Measurements from ENCODE around the gene UBQLN4. TPM values are rescaled to one million over a fixed set of nuclear protein-coding genes. Genes with fewer than 3 reads are reported as not detected.

The UBQLN4 gene
- total RNA-seq, 1 donor from 2014 or later: 33.9 TPM

GRCh38 chr1:155993595-155993994, 60.0 kb downstream of the UBQLN4 start:
- no peak for DNase-seq
- no peak for ATAC-seq
- intact Hi-C loops (cut with micrococcal nuclease): no loop called here

GRCh38 chr1:155990005-155990739, 63.4 kb downstream of the UBQLN4 start:
- no peak for DNase-seq
- peak; percentile 55 for ATAC-seq
- intact Hi-C loops (cut with micrococcal nuclease): no loop called here

- DNase-seq: peak; percentile 81
- peak; percentile 91 for ATAC-seq
- intact Hi-C loops (cut with micrococcal nuclease): no loop called here
These were observed 64.2 kb downstream of the UBQLN4 start for GRCh38 chr1:155989242-155990004.

Other genes with a start within 250 kb of the UBQLN4 start
- 20.3 TPM for gene GON4L, start 196.6 kb downstream of the UBQLN4 start, total RNA-seq
- 6.6 TPM for gene SYT11, start 194.2 kb downstream of the UBQLN4 start, total RNA-seq
- gene RIT1, start 142.4 kb downstream of the UBQLN4 start, total RNA-seq: 18.7 TPM
- 22.6 TPM for gene KHDC4, start 119.4 kb downstream of the UBQLN4 start, total RNA-seq
- gene RXFP4, start 112.2 kb downstream of the UBQLN4 start, total RNA-seq: not detected
- 61.2 TPM for gene ARHGEF2, start 75.3 kb downstream of the UBQLN4 start, total RNA-seq
- 75.8 TPM for gene SSR2, start 32.8 kb downstream of the UBQLN4 start, total RNA-seq
- 65.6 TPM for gene LAMTOR2, start 984 bp upstream of the UBQLN4 start, total RNA-seq
- not detected for gene RAB25, start 7.4 kb upstream of the UBQLN4 start, total RNA-seq
- gene MEX3A, start 28.7 kb upstream of the UBQLN4 start, total RNA-seq: 0.17 TPM
- gene LMNA, start 60.9 kb upstream of the UBQLN4 start, total RNA-seq: 252 TPM
- gene SEMA4A, start 99.8 kb upstream of the UBQLN4 start, total RNA-seq: 0.69 TPM
- 15.3 TPM for gene SLC25A44, start 140.3 kb upstream of the UBQLN4 start, total RNA-seq
- 65.1 TPM for gene PMF1, start 159.2 kb upstream of the UBQLN4 start, total RNA-seq
- gene BGLAP, start 188.4 kb upstream of the UBQLN4 start, total RNA-seq: 1.1 TPM
- gene PAQR6, start 194.3 kb upstream of the UBQLN4 start, total RNA-seq: 0.32 TPM
- gene SMG5, start 229.0 kb upstream of the UBQLN4 start, total RNA-seq: 84.5 TPM
- 1.5 TPM for gene TMEM79, start 230.5 kb upstream of the UBQLN4 start, total RNA-seq
- 16.0 TPM for gene GLMP, start 241.9 kb upstream of the UBQLN4 start, total RNA-seq
- not detected for gene VHLL, start 245.5 kb upstream of the UBQLN4 start, total RNA-seq